Left kidney (tissue), 2 donors: ENCODE measurements around the gene MTERF4. TPM values are rescaled to one million over a fixed set of nuclear protein-coding genes. Genes with fewer than 3 reads are reported as not detected.
A peak's percentile ranks its signal among the peaks of the same experiment; 100 is the strongest.

Experiments used
- DNase-seq: peaks from one replicate; pipeline ENCODE4 v3.0.0-alpha.2; 2013
- polyA plus RNA-seq: library from polyadenylated mRNA; unstranded; fragments of 120-200 nt; gene quantifications from one replicate; pipeline ENCODE4 v1.2.1, GENCODE V29; 2013; ENCODE audit not compliant: insufficient read length

Gene MTERF4
- polyA plus RNA-seq, 1 donor: 74.1 TPM

DNA sequence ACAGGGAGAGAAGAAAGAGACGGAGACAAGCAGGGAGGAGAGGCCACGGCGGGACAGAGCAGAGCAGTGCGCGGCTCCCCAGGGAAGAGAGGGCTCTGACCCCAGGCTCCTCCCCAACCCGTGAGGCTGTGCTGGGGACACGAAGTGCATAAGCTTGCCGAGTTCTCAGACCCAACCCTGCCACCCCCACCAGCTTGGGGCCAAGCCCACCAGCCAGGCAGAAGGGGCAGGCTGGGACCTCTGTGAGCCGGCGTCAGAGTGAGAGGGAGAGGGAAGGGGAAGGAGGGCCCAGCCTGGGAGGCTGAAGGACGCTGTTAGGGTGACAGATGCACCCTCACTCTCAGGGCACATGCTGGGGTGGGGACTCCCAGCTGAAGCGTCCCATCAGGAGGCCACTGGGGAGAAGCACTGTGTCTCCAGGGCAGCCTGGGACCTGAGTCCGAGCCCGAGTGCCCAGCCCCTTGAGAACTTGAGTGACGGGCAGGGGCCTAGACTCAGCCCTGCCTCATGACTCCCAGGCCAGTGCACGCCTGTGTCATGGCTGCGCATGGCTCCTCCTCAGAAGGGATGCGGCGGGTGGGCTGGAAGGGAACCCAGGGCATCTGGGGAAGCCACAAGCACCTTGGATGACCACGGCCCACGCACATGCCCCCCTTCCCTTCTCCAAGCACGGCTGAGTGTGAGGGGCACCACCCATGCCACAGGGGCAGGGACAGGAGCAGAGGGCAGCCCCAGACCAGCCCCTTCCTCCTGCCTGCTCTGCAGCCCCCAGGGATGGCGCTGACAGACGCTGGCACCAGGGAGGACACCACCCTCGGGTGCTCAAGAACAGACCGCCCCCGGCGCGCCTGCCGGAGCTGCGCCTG lies 31.0 kb downstream of the MTERF4 start:
- DNase-seq: no peak

GRCh38 chr2:241070361-241070760 lies 31.7 kb downstream of the MTERF4 start:
- no peak for DNase-seq

DNA sequence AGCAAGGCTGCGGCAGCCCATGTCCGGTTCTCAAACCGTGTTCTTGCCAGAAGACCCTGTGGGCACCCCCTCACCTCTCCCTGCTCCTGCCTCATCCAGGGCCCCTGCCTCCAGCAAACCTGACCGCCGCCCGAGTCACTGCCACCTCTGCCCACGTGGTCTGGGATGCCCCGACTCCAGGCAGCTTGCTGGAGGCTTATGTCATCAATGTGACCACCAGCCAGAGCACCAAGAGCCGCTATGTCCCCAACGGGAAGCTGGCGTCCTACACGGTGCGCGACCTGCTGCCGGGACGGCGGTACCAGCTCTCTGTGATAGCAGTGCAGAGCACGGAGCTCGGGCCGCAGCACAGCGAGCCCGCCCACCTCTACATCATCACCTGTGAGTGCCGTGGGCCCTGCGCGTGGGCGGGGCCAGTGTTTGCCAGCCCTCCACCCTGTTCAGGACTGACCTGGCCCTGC lies 32.2 kb downstream of the MTERF4 start:
- no peak for DNase-seq

DNA sequence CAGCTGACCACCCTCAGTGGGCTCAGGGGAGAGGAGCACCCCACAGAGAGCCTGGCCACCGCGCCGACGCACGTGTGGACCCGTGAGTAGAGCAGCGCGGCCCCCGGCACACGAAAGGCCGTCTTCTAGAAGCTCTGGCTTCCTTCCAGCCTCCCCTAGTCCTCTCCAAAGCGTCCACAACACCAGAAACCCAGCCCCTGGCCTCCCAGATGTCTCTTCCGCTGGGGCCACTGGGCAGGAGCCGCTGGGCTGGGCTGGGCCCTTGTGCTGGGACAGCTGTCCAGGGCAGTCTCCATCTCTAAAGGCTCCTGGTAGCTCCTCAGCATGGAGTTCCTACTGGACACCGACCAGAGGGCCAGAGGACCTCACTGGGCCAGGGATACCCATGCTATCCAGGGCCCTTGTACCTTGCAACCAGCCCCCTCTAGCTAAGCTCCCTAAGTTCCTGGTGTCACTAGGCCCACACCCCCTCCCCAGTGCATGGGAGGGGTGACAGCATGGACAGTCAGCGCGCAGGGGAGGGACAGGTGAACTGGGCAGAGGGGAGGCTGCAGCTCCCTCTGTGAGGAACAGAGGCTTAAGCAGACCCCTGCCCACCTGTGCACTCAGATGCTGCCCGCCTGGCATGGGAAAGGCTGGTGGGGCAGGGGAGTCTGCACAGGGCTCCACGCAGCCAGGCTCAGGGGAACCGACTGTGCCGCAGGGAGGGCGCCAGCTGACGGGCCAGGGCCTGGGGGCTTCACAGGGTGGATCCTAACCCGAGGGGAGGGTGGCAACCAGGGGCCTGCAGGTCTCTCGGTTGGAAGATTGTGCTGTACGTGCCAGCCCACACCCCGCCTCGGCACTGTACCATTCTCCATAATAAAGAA lies 32.9 kb downstream of the MTERF4 start:
- DNase-seq: no peak

DNA sequence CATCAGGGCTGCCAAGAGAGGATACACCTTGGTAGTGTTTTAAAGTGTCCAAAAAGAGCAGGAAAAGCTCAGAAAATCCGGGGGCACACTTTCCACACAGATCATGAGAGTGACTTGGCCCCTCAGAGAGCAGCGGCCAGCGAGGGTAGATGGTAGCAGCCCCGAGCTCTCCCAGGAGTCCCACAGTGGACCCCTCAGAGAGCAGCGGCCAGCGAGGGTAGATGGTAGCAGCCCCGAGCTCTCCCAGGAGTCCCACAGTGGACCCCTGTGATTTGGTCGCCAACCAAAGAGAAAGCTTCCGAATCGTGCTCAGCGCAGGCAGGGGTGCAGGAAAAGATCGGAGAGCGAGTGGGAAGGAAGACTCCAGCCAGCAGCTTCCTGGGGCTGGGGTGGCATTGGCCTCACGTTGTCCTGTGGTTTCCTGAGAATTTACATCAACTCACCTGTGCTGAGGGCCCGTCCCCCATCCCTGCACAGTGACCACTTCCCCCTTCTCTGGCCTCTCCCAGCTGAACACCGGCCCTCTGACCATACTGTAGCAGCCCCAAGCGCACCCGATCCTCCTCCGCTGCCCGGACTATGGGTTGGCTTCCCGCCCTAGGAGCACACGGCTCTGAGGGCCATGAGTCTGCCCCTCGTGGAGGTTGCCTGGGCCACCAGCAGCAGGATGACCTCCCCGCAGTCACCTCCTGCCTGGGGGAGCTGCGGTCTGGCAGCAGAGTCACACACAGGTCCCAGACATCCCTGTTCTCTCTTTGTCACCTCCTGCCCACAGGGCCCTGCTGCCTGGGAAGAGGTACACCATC lies 33.7 kb downstream of the MTERF4 start:
- DNase-seq: no peak

DNA sequence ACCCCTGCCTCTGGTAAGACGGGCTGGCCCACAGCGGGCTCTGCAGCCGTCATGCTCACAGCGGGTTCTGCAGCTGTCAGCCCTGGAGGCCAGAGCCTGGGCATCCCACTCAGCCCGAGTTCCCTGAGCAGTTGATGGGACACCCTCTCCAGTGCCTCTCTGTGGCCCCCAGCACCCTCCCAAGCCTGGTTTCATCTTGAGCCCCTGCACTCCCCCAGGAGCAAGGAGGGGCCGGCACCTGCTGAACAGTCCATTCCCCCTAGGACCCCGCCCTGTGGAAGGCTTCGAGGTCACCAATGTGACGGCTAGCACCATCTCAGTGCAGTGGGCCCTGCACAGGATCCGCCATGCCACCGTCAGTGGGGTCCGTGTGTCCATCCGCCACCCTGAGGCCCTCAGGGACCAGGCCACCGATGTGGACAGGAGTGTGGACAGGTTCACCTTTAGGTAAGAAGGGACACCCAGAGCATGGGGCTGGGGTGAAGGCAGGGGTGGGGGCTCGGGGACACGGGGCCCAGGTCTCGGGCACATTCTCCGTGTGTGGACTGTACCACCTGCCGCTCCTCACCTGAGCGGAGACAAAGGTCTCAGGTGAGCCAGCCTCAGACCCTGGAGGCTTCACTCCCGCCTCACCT lies 34.5 kb downstream of the MTERF4 start:
- DNase-seq: no peak

DNA sequence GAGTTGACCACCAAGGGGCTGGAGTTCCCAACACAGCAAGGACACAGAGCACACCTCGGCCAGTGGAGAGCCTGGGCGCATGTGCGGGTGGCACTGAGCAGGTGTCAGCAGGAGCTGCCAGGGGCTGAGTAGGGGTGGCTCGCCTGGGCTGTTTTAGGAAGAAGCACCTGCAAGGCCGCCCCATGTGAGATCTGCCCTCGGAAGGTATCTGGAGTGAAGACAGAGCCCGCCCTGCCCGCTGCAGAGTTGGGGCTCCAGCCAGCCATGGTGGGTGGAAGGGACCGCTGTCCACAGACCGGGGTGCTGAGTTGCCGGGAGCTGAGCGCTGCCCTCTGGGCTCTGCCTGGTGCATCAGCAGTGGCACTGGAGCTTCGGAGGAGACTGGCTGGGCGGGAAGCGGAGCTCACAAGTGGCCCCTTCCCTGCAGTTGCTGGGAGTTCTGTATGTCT lies 35.2 kb downstream of the MTERF4 start:
- DNase-seq: peak; percentile 24

GRCh38 chr2:241066171-241066892 lies 35.8 kb downstream of the MTERF4 start:
- DNase-seq: no peak

DNA sequence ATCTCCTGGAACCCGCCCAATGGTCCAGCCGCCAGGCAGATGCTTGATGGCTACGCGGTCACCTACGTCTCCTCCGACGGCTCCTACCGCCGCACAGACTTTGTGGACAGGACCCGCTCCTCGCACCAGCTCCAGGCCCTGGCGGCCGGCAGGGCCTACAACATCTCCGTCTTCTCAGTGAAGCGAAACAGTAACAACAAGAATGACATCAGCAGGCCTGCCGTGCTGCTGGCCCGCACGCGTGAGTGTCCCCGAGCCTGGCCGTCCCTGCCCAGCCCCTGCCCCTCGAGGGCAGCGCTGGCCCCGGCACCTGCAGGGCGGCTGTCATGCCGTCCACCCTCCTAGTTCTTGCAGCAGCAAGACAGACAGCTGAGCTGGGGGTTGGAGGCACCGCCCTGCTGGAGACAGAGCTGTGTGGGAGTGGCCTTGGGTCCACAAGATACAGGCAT lies 36.7 kb downstream of the MTERF4 start:
- DNase-seq: no peak

- DNase-seq: no peak
These were observed 37.2 kb downstream of the MTERF4 start for GRCh38 chr2:241064802-241065354.

- DNase-seq: no peak
These were observed 37.9 kb downstream of the MTERF4 start for GRCh38 chr2:241064008-241064801.

DNA sequence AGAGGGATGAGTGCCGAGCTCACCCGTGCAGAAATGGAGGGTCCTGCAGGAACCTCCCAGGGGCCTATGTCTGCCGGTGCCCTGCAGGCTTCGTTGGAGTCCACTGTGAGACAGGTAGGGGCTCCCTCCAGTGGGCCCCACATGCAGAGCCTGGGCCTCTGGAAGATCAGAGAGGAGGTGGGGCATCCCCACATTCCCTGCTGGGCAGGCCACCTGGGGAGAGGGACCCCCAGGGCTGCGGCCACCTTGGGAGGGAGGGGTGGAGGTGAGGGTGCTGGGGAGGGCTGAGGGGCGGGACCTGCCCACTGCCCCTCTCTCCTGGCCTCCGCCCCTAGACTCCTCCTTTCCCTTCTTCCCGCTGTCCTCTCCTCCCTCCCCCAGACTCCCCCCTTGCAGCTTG lies 38.5 kb downstream of the MTERF4 start:
- no peak for DNase-seq

DNA sequence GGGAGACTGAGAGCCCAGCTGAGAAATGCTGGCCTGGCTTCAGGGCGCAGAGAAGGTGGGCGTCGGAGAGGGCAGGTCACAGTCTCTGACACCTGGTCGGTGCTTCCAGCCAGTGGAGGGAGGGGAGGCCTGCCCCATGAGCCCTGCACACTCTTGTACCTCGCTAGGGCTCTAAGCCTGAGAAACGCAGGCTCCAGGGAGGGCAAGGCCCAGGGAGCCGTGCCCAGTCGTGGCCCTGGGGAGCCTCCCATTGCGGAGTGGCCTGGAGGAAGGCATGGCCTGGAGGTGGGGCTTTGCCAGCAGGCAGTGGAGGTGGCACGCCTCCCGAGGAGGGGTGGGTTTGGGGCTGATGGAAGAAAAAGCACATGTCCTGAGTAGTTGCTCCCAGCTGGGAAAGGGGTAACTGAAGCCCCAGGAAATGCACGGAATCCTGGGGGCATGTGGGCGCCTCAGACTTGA lies 39.0 kb downstream of the MTERF4 start:
- DNase-seq: no peak

- DNase-seq: no peak
These were observed 39.5 kb downstream of the MTERF4 start for GRCh38 chr2:241062389-241063092.

GRCh38 chr2:241061275-241061674 lies 40.8 kb downstream of the MTERF4 start:
- DNase-seq: no peak

GRCh38 chr2:241053576-241054251 lies 48.4 kb downstream of the MTERF4 start:
- DNase-seq: no peak

- no peak for DNase-seq
These were observed 49.3 kb downstream of the MTERF4 start for GRCh38 chr2:241052677-241053360.
